Measurements from ENCODE around the gene ARHGAP23.

DNA sequence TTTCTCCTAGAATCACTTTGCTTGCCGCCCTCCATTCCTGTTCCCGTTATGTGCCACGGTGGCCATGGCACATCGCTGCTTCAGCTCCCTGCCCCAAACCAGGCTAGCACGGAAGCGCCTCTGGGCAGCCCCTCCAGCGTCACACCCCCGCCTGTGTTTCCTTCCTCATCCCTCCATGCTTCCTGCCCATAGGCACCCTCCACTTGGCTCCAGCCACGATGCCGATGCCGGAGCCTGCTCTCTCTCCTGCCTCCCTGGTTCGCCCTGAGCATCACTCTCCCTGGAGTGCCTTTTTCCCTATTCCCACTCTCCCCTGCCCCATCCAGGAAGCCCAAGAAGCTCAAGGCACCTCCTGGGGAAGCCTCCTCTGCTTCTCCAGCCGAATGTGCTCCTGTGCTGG is 3.2 kb upstream of the ARHGAP23 start:
- TF ChIP-seq, protein P1, sequence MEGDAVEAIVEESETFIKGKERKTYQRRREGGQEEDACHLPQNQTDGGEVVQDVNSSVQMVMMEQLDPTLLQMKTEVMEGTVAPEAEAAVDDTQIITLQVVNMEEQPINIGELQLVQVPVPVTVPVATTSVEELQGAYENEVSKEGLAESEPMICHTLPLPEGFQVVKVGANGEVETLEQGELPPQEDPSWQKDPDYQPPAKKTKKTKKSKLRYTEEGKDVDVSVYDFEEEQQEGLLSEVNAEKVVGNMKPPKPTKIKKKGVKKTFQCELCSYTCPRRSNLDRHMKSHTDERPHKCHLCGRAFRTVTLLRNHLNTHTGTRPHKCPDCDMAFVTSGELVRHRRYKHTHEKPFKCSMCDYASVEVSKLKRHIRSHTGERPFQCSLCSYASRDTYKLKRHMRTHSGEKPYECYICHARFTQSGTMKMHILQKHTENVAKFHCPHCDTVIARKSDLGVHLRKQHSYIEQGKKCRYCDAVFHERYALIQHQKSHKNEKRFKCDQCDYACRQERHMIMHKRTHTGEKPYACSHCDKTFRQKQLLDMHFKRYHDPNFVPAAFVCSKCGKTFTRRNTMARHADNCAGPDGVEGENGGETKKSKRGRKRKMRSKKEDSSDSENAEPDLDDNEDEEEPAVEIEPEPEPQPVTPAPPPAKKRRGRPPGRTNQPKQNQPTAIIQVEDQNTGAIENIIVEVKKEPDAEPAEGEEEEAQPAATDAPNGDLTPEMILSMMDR (optimal IDR thresholded peaks at IDR 0.05 in 1 of 3, IDR thresholded peaks at IDR 0.05 in 1 of 3, conservative IDR thresholded peaks at IDR 0.05 in 1 of 3; ENCODE audit: extremely low read depth in 1 of 3, insufficient read depth in 2 of 3, low read length in 3 of 3): no peak
- no peak for TF ChIP-seq EZH2 (IDR thresholded peaks at IDR 0.05; ENCODE audit: low read length)

All from keratinocyte (primary cell).